ENCODE data around the gene MAGI1.

GRCh38 chr3:65396078-65396477, 642.6 kb downstream of the MAGI1 start:
- no peak for TF ChIP-seq ZFP30 (CRISPR knock-in tag; IDR thresholded peaks at IDR 0.05)
- no peak for TF ChIP-seq PATZ1 (CRISPR knock-in tag; IDR thresholded peaks at IDR 0.05; ENCODE audit: borderline replicate concordance)
- TF ChIP-seq OSR1 (CRISPR knock-in tag; IDR thresholded peaks at IDR 0.05), result no peak
- no peak for TF ChIP-seq SNAI2 (CRISPR knock-in tag; IDR thresholded peaks at IDR 0.05)
- TF ChIP-seq RARB (CRISPR knock-in tag; IDR thresholded peaks at IDR 0.05), result no peak
- TF ChIP-seq ZC3H10 (CRISPR knock-in tag; IDR thresholded peaks at IDR 0.05), result no peak
- TF ChIP-seq BACH2 (CRISPR knock-in tag; IDR thresholded peaks at IDR 0.05; ENCODE audit: borderline replicate concordance), result no peak
- TF ChIP-seq ISL1 (CRISPR knock-in tag; IDR thresholded peaks at IDR 0.05), result no peak
- no peak for TF ChIP-seq CREB5 (CRISPR knock-in tag; IDR thresholded peaks at IDR 0.05; ENCODE audit: low read depth)
- no peak for TF ChIP-seq CSDC2 (CRISPR knock-in tag; IDR thresholded peaks at IDR 0.05)
- no peak for TF ChIP-seq PPARA (CRISPR knock-in tag; IDR thresholded peaks at IDR 0.05; ENCODE audit: borderline replicate concordance)
- TF ChIP-seq ZNF8 (CRISPR knock-in tag; IDR thresholded peaks at IDR 0.05), result no peak
- TF ChIP-seq TOX (CRISPR knock-in tag; IDR thresholded peaks at IDR 0.05; ENCODE audit: borderline replicate concordance), result no peak
- no peak for TF ChIP-seq POU6F1 (CRISPR knock-in tag; IDR thresholded peaks at IDR 0.05; ENCODE audit: borderline replicate concordance, low read depth)
